Vagina (tissue), 2 donors: Measurements from ENCODE around the gene USH1C. TPM values are rescaled to one million over a fixed set of nuclear protein-coding genes. Genes with fewer than 3 reads are reported as not detected.

Experiments used
- DNase-seq, 2 donors: peaks; one replicate each; pipeline ENCODE4 v3.0.0-alpha.2; 2017; ENCODE audit errors: extremely low spot score in 2 of 2
- H3K27ac ChIP-seq: fragments of 200-600 bp; sonication (generic); one replicate; pipeline ENCODE4 v1.5.1; 2019
- H3K27me3 ChIP-seq: fragments of 200-600 bp; sonication (generic); one replicate; pipeline ENCODE4 v1.5.1; 2019
- H3K36me3 ChIP-seq, 2 donors: fragments of 200-600 bp; sonication (generic); one replicate each; pipeline ENCODE4 v1.5.1; 2017 to 2019
- H3K4me1 ChIP-seq: fragments of 200-600 bp; sonication (generic); one replicate; pipeline ENCODE4 v1.5.1; 2019
- H3K4me3 ChIP-seq, 2 donors: fragments of 200-600 bp; sonication (generic); 1 replicate in 1 of 2; 2 replicates in 1 of 2; pipeline ENCODE4 v1.5.1; 2016 to 2019
- H3K9me3 ChIP-seq: fragments of 200-600 bp; sonication (generic); one replicate; pipeline ENCODE4 v1.5.1; 2019
- POLR2A ChIP-seq, 2 donors: fragments of 450-650 bp; IDR thresholded peaks; one replicate each; pipeline ENCODE4 v1.6.1; 2017; ENCODE audit warnings: antibody characterized with exemption in 2 of 2, mild to moderate bottlenecking in 2 of 2, moderate library complexity in 2 of 2
- POLR2AphosphoS5 ChIP-seq, 2 donors: sonication (generic); formaldehyde crosslinking; IDR thresholded peaks; one replicate each; pipeline ENCODE4 v1.9.0; 2017; ENCODE audit warnings: antibody characterized with exemption in 2 of 2, mild to moderate bottlenecking in 2 of 2, low read depth in 1 of 2; ENCODE audit not compliant: insufficient read depth in 1 of 2
- intact Hi-C: fragments of 100-400 bp; cut with DNase I; formaldehyde crosslinking; loops from one replicate; pipeline ENCODE4 v1.15.1; 2023
- total RNA-seq: library from RNA; depleted of rRNA; stranded (reverse); fragments of >200 nt; gene quantifications from one replicate; pipeline ENCODE4 v1.2.3, GENCODE V29; 2016
- TF ChIP-seq, protein P1 (sequence below), 3 experiments: fragments of 450-650 bp in 2 of 3; fragments of 200-600 bp in 1 of 3; sonication (generic) in 1 of 3; IDR thresholded peaks; one replicate each; pipeline ENCODE4 v1.5.1; 2017 to 2019; ENCODE audit warnings: antibody characterized with exemption in 3 of 3, mild to moderate bottlenecking in 2 of 3, moderate library complexity in 2 of 3

USH1C gene
- total RNA-seq, 1 donor from 2014 or later = not detected

DNA sequence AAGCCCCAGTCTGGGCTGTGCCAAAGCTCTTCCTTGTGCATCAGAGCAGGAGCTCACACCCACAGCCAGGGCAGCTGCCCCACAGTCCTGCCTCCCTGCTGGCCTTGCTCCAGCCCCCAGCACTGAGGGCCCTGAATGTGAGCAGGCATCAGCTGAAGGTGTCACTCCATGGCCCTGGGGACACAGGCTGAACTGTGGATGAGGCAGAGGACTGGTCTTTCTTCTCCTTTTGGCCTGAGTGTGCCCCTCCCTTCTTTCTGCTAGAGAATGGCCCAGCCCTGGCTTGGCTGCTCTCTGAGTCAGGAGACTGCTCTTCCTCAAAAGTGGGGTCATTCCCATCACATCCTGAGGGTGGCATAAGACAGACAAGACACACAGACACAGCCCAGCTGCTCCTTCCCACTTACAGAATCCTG, 19.0 kb upstream of the USH1C start:
- Histone ChIP-seq H3K4me3 (no peak overlapping the region), H3K27ac (no peak overlapping the region), H3K27me3 (no peaks in the 10 kb centered on the region), H3K4me1 (no peaks in the 10 kb centered on the region), H3K9me3 (no peaks in the 10 kb centered on the region), H3K36me3 (no peaks in the 10 kb centered on the region)
- TF ChIP-seq, protein P1, sequence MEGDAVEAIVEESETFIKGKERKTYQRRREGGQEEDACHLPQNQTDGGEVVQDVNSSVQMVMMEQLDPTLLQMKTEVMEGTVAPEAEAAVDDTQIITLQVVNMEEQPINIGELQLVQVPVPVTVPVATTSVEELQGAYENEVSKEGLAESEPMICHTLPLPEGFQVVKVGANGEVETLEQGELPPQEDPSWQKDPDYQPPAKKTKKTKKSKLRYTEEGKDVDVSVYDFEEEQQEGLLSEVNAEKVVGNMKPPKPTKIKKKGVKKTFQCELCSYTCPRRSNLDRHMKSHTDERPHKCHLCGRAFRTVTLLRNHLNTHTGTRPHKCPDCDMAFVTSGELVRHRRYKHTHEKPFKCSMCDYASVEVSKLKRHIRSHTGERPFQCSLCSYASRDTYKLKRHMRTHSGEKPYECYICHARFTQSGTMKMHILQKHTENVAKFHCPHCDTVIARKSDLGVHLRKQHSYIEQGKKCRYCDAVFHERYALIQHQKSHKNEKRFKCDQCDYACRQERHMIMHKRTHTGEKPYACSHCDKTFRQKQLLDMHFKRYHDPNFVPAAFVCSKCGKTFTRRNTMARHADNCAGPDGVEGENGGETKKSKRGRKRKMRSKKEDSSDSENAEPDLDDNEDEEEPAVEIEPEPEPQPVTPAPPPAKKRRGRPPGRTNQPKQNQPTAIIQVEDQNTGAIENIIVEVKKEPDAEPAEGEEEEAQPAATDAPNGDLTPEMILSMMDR (IDR thresholded peaks at IDR 0.05) = no peak
- TF ChIP-seq POLR2AphosphoS5 (IDR thresholded peaks at IDR 0.05; ENCODE audit: insufficient read depth in 1 of 2, low read depth in 1 of 2) = no peak
- TF ChIP-seq POLR2A (IDR thresholded peaks at IDR 0.05) = no peak
- DNase-seq = no peak
- intact Hi-C loops = no loop called here

DNA sequence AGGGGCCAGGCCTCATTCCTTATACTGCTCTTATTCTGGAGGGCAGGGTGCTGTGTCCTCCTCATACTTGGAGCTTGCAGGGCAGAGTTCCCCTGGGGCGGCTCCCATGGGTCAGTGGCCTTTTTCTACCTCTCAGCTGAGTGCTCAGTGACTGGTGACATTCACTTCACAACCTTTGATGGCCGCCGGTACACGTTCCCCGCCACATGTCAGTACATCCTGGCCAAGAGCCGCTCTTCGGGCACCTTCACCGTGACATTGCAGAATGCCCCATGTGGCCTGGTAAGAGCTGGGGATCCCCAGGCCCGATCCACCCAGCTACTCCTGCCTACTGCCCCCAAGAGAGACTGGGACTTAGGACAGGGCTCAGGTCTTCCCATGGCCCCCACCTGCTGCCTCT, 17.3 kb upstream of the USH1C start:
- intact Hi-C loops = no loop called here
- no peak for TF ChIP-seq POLR2A (IDR thresholded peaks at IDR 0.05)
- TF ChIP-seq, protein P1 (IDR thresholded peaks at IDR 0.05) = no peak
- no peak for TF ChIP-seq POLR2AphosphoS5 (IDR thresholded peaks at IDR 0.05; ENCODE audit: insufficient read depth in 1 of 2, low read depth in 1 of 2)
- H3K4me3 ChIP-seq = no peak overlapping the region
- no peaks in the 10 kb centered on the region for H3K4me1 ChIP-seq
- H3K9me3 ChIP-seq = no peaks in the 10 kb centered on the region
- no peak overlapping the region for H3K27ac ChIP-seq
- DNase-seq = no peak
- no peaks in the 10 kb centered on the region for H3K36me3 ChIP-seq
- H3K27me3 ChIP-seq = no peaks in the 10 kb centered on the region

DNA sequence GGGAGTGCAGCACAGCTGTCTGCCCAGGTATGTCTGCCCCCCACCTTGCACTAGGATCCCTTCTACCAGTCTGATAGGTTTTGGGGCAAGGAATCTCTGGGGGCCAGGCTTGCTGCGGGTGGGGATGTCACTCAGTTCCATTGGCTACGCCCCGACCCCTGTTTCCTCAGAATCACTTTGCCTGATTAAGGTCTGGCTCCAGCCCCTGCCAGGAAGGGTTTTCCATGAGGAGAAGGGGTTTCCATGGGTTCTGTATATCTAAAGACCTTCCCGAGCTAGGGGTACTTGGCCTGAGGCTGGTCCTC, 16.8 kb upstream of the USH1C start:
- no peak for DNase-seq
- no peak overlapping the region for H3K27ac ChIP-seq
- H3K36me3 ChIP-seq = no peaks in the 10 kb centered on the region
- intact Hi-C loops = no loop called here
- H3K4me1 ChIP-seq = no peaks in the 10 kb centered on the region
- no peaks in the 10 kb centered on the region for H3K27me3 ChIP-seq
- TF ChIP-seq POLR2AphosphoS5 (IDR thresholded peaks at IDR 0.05; ENCODE audit: insufficient read depth in 1 of 2, low read depth in 1 of 2) (no peak), POLR2A (IDR thresholded peaks at IDR 0.05) (no peak)
- TF ChIP-seq, protein P1 (IDR thresholded peaks at IDR 0.05) = no peak
- H3K4me3 ChIP-seq = no peak overlapping the region
- H3K9me3 ChIP-seq = no peaks in the 10 kb centered on the region

DNA sequence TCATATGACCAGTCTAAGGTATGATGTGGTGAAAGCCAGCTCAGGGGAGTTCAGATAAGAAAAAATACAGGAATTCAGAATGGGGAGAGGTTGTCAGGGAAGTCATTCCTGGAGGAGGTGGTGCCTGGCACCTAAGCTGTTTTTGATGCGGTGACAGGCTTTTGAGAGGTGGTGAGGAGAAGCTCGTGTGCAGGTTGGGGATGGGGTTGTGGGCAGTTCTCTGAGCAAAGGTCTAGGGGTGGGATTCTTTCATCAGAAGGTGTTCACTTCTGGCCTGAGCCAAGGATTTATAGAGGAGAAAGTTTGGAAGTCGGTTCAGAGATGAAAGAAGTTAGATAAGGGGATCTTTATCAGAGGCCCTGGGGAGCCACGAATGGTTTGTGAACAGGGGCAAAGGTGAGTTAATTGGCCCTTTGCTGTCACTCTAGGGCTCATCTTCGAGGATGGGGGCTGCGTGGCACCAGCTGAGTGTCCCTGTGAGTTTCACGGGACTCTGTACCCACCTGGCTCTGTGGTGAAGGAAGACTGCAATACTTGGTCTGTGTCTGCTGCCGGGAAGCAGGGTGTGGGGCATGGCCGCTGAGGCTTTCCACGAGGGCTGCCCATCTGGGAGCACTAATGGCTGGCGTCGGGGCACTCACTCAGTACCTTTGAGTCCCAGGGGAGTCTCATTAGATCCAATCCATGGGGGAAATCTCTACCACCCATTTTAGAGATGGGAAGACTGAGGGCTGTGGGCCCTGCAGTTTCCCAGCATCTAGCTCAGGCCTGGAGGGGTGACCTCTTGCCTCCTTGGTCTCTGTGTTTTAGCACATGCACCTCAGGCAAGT, 16.3 kb upstream of the USH1C start:
- H3K4me3 ChIP-seq = no peak overlapping the region
- DNase-seq = no peak
- TF ChIP-seq, protein P1 (IDR thresholded peaks at IDR 0.05) = no peak
- TF ChIP-seq POLR2AphosphoS5 (IDR thresholded peaks at IDR 0.05; ENCODE audit: insufficient read depth in 1 of 2, low read depth in 1 of 2) (no peak), POLR2A (IDR thresholded peaks at IDR 0.05) (no peak)
- H3K4me1 ChIP-seq = no peaks in the 10 kb centered on the region
- no peaks in the 10 kb centered on the region for H3K27me3 ChIP-seq
- no peak overlapping the region for H3K27ac ChIP-seq
- no peaks in the 10 kb centered on the region for H3K9me3 ChIP-seq
- H3K36me3 ChIP-seq = no peaks in the 10 kb centered on the region
- intact Hi-C loops = no loop called here

DNA sequence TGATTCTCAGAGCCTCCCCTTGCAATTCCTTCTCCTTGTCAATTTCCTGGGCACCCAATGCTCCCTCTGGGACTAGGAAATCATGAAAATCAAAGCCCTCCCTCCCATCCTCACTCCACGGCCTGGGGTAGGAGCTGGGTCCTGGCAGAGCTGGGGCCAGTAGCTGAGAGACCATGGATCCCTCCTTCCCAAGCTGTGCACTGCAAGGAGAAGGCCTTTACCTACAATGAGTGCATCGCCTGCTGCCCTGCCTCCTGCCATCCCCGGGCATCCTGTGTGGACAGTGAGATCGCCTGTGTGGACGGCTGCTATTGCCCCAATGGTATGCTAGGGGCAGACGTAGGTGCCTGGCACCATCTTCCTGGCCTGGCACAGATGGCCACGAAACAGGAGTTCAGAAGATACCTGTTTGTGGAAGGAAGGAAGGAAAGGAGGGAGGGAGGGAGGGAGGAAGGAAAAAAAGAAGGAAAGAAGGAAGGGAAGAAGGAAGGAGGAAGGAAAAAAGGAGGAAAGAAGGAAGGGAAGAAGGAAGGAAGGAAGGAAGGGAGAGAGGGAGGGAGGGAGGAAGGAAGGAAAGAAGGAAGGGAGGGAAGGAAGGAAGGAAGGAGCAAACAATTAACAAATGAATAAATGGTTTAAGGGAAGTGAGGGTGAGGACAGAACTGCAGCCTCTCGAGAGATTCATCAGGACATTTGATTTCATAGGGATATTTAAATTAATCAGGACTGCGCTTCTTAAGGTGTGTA, 15.3 kb upstream of the USH1C start:
- intact Hi-C loops = no loop called here
- no peak for DNase-seq

More for the DNA sequence above, 15.3 kb upstream of the USH1C start:
- H3K4me1 ChIP-seq = no peaks in the 10 kb centered on the region
- H3K4me3 ChIP-seq = no peak overlapping the region
- no peak overlapping the region for H3K27ac ChIP-seq
- no peaks in the 10 kb centered on the region for H3K36me3 ChIP-seq
- H3K9me3 ChIP-seq = no peaks in the 10 kb centered on the region
- no peak for TF ChIP-seq POLR2AphosphoS5 (IDR thresholded peaks at IDR 0.05; ENCODE audit: insufficient read depth in 1 of 2, low read depth in 1 of 2)
- no peak for TF ChIP-seq POLR2A (IDR thresholded peaks at IDR 0.05)
- TF ChIP-seq, protein P1 (IDR thresholded peaks at IDR 0.05) = no peak
- H3K27me3 ChIP-seq = no peaks in the 10 kb centered on the region
